ENCODE measurements around the gene HSPA1A.
A peak's percentile ranks its signal among the peaks of the same experiment; 100 is the strongest.
"Not testable (repeated sequence)": the region's sequence is repeated elsewhere in the genome, so short reads cannot be mapped to it uniquely, and the experiment has no call there.

The HSPA1A gene

GRCh38 chr6:31813465-31813849 is 1.9 kb upstream of the HSPA1A start:
- no peak for DNase-seq

DNA sequence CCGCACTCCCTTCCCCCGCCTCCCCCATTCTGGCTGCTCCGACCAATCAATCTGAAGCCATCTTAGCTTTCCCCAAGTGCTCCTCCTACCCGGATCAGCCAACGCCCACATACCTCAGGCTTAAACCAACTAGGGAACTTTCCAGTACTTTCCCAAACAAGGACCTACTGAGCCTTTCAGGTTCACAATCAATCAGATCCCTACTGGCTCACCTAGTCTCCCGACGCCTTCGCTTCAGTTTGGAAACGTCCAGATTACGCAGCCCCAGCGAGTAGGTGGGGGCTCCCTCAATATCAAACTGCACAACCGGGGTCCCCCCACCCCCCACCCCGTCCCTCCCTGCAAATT is 692 bp upstream of the HSPA1A start:
- peak; percentile 92 for DNase-seq

DNA sequence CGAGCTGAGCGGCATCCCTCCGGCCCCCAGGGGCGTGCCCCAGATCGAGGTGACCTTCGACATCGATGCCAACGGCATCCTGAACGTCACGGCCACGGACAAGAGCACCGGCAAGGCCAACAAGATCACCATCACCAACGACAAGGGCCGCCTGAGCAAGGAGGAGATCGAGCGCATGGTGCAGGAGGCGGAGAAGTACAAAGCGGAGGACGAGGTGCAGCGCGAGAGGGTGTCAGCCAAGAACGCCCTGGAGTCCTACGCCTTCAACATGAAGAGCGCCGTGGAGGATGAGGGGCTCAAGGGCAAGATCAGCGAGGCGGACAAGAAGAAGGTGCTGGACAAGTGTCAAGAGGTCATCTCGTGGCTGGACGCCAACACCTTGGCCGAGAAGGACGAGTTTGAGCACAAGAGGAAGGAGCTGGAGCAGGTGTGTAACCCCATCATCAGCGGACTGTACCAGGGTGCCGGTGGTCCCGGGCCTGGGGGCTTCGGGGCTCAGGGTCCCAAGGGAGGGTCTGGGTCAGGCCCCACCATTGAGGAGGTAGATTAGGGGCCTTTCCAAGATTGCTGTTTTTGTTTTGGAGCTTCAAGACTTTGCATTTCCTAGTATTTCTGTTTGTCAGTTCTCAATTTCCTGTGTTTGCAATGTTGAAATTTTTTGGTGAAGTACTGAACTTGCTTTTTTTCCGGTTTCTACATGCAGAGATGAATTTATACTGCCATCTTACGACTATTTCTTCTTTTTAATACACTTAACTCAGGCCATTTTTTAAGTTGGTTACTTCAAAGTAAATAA is 2.0 kb downstream of the HSPA1A start:
- peak; percentile 21 for DNase-seq

GRCh38 chr6:31817929-31818511 is 2.7 kb downstream of the HSPA1A start:
- not testable (repeated sequence) for DNase-seq

DNA sequence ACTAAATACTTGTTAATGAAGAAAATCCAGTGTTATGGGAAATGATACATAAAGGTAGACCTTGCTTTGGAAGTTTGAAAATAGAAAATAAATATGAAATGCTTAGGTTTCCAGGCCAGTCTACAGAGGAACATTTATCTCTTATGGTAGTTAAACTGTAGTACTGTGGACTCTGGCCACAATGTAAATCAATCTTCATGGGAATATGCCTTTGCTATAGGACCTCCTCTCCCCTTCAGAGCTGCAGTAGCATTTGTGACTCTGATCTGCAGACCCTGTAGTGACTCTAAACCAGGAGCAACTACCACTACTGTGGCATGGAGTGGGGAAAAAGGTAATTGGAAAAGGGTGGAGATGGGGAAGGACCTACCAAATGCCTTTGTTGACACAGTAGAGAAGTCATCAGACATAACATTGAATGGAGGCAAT is 4.5 kb downstream of the HSPA1A start:
- DNase-seq: no peak

- DNase-seq: not testable (repeated sequence)
Measured at GRCh38 chr6:31820399-31820798, 5.1 kb downstream of the HSPA1A start.

DNA sequence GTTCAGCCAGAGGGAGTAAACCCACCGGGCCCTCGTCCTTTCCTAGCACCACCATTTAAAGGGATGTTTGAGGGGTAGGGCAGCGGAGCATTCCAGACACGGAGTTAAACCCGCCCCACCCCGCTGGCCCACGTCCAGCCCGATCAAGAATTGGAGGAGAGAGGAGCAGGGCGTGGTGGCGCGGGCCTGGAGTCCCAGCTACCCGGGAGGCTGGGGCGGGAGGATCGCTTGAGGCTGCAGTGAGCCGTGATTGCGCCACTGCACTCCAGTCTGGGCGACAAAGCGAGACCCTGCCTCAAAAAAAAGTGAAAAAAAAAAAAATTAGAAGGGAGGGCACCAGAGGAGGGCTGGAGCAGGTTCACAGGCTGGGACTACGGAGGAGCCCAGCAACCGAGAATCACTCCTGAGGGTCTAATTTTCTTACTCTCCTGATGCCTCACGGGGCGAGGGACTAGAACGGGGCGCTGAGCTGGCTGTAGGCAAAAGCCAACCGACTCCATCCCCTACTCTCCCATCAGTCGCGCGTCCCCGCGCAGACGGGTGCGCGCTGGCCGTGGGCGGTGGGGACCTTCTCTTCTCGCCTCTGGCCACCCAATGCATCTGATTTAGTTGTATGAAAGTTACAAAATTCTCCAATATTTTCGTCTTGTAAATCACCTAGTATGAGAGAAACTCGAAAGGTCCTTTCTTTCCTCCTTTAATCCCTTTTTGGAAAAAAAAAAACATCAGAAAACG is 6.1 kb downstream of the HSPA1A start:
- peak; percentile 69 for DNase-seq

GRCh38 chr6:31822036-31822821 is 6.9 kb downstream of the HSPA1A start:
- peak; percentile 93 for DNase-seq

DNA sequence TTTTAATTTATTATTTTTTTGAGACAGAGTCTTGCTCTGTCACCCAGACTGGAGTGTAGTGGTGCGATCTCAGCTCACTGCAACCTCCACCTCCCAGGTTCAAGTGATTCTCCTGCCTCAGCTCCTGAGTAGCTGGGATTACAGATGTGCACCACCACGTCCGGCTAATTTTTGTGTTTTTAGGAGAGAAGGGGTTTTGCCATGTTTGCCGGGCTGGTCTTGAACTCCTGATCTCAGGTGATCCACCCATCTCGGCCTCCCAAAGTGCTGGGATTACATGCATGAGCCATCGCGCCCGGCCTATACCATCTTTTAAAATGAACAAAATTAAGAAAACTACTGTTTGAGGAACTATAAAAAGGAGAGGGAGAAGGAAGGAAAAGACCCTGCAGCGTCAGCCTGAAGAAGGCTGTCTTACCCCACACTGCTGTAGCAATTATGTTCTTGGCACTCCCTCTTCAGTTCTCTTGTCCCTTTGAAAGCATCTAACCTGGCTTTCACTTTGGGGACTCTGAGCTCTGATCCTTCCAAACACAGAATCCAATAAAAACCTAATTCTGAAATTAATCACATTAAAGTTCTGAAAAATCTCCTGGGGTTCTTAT is 8.4 kb downstream of the HSPA1A start:
- not testable (repeated sequence) for DNase-seq

GRCh38 chr6:31825553-31825952 is 10.2 kb downstream of the HSPA1A start:
- DNase-seq: no peak

DNA sequence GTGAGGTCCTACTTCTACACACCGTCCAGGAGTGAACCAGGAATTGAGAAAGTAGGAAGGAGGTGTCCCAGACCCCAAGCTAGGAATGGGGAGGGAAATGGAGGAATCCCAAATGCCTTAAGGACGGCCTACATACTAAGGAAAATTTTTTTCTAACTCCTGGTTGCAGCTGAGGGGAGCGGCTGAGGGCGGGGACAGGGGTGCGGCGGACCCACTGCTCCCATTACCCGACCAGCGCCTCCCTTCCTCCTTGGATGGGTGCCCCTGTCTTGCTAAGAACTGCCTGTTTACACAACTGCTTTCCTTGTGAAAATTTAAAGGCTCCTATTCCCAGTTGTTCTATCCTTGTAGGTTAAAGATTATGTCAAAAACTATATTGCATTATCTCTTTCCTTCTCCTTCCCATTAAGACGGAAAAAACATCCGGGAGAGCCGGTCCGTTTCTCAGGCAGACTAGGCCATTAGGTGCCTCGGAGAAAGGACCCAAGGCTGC is 11.5 kb downstream of the HSPA1A start:
- DNase-seq: no peak

DNA sequence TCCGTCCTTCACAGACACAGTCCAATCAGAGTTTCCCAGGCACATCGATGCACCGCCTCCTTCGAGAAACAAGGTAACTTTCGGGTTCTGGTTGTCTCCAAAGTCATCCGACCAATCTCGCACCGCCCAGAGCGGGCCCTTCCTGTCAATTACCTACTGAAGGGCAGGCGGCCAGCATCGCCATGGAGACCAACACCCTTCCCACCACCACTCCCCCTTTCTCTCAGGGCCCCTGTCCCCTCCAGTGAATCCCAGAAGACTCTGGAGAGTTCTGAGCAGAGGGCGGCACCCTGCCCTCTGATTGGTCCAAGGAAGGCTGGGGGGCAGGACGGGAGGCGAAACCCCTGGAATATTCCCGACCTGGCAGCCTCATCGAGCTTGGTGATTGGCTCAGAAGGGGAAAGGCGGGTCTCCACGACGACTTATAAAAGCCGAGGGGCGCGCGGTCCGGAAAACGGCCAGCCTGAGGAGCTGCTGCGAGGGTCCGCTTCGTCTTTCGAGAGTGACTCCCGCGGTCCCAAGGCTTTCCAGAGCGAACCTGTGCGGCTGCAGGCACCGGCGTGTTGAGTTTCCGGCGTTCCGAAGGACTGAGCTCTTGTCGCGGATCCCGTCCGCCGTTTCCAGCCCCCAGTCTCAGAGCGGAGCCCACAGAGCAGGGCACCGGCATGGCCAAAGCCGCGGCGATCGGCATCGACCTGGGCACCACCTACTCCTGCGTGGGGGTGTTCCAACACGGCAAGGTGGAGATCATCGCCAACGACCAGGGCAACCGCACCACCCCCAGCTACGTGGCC is 12.1 kb downstream of the HSPA1A start, which contains the start of gene HSPA1B:
TSS of gene HSPA1B (plus strand) at position 453 of the 794 bp plus-strand sequence. CDS start at position 666, 213 bp downstream.
- DNase-seq: peak; percentile 100

DNA sequence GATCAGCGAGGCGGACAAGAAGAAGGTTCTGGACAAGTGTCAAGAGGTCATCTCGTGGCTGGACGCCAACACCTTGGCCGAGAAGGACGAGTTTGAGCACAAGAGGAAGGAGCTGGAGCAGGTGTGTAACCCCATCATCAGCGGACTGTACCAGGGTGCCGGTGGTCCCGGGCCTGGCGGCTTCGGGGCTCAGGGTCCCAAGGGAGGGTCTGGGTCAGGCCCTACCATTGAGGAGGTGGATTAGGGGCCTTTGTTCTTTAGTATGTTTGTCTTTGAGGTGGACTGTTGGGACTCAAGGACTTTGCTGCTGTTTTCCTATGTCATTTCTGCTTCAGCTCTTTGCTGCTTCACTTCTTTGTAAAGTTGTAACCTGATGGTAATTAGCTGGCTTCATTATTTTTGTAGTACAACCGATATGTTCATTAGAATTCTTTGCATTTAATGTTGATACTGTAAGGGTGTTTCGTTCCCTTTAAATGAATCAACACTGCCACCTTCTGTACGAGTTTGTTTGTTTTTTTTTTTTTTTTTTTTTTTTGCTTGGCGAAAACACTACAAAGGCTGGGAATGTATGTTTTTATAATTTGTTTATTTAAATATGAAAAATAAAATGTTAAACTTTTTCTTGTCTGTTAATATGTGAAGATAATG is 14.4 kb downstream of the HSPA1A start:
- peak; percentile 78 for DNase-seq

- no peak for DNase-seq
Measured at GRCh38 chr6:31830886-31831335, 15.6 kb downstream of the HSPA1A start.

DNA sequence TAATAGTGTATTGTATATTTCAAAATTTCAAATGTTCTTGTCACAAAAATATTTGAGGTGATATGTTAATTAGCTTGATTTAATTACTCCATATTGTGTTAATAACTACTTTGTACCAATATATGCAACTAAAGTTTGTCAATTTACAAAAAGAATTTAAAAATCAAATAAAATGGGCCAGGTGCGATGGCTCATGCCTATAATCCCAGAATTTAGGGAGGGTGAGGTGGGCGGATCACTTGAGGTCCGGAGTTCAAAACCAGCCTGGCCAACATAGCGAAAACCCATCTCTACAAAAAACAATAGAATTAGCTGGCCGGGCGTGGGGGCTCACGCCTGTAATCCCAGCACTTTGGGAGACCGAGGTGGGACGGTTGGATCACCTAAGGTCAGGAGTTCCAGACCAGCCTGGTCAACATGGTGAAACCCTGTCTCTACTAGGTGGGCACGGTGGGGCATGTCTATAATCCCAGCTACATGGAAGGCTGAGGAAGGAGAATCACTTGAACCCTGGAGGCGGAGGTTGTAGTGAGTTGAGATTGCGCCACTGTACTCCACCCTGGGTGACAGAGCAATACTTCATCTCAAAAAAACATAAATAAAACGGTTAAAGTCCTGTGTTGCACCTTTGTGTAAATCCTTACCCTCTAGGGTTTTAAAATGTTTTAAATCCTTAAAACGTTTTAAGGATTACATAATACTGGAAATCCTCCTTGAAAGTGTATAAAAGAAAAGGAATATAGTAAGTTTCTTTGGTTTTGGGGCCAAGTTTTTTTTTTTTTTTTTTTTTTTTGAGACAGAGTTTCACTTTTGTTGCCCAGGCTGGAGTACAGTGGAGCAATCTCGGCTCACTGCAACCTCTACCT is 16.2 kb downstream of the HSPA1A start:
- no peak for DNase-seq

DNA sequence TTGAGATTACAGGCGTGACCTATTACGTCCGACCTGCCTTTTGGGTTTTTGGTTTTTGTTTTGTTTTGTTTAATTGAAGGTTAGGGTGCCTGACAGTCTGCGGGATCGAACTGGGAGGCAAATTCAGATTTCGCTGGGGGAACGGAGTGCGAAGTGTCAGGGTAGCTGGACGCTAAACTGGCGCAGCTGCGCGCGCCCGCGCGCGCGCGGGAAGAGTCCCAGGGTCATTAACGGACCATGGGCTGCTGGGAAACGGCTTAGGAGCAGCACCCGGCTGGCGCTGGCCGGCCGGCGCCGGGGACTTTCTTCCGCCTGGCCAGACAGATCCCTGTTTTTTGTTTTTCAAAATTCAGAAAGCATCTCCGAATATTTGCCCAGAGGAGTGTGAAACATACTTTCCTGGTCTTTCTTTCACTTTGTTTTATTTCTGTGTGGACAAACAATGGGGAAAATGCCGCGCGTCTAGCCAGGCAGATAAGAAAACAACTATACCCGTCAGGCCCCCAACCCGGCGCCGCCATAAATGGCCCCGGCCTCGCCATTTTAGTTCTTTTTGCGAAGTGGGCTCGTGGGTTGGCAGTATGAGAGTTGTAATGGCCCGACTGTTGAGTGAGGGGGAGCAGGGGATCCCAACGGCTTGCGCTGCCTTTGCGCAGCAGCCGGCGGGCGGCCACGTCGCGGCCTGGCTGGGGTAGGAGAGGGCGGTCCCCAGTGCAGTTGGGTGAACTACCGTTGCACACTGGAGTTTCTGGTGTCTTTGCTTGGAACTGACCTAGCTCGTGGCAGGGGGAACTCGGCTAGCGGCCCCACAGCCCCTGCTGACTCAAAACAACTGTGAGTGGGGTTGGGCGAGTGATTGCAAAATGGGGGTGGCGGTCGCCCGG is 19.3 kb downstream of the HSPA1A start:
- DNase-seq: peak; percentile 89

- peak; percentile 27 for DNase-seq
Measured at GRCh38 chr6:31836047-31836473, 20.7 kb downstream of the HSPA1A start.

DNA sequence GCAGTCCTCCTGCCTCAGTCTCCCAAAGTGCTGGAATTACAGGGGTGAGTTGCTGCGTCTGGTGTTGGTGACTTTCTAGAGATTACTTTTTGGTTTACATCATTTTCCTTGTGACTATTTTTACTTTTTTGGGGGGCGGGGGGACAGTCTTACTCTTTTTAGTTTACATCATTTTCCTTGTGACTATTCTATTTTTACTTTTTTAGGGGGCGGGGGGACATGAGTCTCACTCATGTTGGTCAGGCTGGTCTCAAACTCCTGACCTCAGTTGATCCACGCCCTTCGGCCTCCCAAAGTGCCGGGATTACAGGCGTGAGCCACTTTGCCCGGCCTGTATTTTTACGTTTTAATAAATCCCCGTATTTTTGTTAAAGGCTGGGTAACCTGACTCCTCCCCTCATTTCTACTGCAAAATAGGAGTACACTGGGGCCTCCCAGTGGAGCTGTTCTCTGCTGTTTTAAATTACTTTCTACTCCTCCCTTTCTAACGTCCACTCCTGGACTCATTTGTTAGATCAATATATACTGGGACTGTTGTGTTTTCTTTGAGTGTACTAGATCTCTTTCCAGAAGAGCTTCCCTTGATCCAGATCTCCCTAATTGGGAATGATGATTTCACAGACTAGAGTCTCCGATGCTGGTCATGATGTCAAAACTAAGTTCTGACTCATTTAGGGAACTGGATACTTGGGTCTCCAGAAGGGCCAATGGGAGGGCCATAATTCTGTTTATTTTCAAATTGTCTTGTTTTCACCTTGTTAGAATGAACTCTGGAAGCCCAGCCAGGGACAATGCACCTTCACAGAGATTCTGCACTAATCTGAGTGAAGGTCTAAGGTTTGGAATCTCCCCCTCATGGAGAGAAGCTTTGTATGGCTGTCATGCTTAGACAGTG is 21.4 kb downstream of the HSPA1A start:
- peak; percentile 41 for DNase-seq

Measured in hematopoietic multipotent progenitor cell treated with erythropoietin and hydrocortisone succinate and interleukin-3 and kit ligand, for 8 days (in vitro differentiated cells).